HG03064 (cell line): Measurements from ENCODE around the gene C1QTNF7.

ENCODE experiments used
- ATAC-seq: cut with Tn5 transposase; IDR thresholded peaks from one replicate; pipeline ENCODE4 v1.9.1; 2021; ENCODE audit warnings: low read depth; ENCODE audit not compliant: unreplicated experiment

Gene C1QTNF7, protein sequence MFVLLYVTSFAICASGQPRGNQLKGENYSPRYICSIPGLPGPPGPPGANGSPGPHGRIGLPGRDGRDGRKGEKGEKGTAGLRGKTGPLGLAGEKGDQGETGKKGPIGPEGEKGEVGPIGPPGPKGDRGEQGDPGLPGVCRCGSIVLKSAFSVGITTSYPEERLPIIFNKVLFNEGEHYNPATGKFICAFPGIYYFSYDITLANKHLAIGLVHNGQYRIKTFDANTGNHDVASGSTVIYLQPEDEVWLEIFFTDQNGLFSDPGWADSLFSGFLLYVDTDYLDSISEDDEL

DNA sequence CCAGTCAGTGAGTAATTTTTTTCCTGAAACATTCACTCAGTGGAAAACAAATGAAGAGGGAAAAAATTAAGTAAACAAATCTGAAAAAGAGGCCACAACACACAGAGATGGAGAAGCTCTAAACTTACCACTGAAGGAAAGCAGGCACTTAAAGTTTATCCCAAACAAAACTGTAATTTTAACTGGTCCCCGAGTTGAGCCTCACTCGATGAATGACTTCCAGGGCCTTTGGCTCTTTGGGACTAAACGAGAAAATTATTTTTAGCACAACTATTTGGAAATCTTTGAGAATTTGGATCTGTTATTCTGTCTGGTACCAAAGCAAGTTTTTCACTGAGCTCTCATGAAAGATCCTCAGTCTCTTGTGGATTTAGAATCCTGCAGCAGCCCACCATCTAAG lies at the start of gene C1QTNF7:
Gene C1QTNF7 (plus strand): TSS at position 333 of the 400 bp plus-strand sequence. CDS start 7,711 bp downstream, outside the sequence.
- ATAC-seq: no peak

DNA sequence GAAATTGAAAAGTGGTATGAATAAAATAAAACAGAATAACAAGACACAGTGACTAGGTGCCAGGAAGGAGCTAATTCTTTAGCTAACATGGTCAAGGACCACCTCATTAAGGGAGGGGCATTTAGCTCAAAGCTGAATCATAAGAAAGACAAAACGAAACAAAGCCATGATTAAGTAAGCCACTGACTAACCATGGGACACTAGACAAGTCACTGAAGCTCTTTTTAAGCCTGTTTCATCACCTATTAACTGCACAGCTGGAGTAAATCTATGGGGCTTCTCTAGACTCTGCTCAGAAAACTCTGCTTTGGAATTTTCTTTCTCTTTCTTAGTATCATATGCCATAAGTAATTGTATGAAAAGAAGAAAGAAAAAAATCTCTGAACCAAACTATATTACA lies 49.8 kb upstream of the C1QTNF7 start:
- ATAC-seq: no peak

DNA sequence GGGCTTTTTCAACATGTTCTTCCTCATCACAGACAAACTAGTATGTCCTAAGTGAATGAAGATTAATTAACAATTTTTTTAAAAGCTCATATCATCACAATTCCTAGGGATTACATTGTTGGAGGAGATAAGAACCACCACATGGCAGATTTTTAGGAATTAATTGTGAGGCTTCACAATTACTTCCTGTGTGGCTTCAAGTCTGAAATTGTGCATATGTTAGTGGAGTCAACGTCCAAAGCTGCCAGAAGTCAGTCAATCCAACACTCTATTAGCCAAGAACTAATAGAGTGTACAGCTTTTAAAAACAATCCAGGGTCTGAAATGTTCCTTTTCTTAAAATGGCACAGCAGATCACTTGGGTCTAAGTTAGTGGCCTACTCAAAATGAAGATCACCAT lies 49.3 kb upstream of the C1QTNF7 start:
- no peak for ATAC-seq

DNA sequence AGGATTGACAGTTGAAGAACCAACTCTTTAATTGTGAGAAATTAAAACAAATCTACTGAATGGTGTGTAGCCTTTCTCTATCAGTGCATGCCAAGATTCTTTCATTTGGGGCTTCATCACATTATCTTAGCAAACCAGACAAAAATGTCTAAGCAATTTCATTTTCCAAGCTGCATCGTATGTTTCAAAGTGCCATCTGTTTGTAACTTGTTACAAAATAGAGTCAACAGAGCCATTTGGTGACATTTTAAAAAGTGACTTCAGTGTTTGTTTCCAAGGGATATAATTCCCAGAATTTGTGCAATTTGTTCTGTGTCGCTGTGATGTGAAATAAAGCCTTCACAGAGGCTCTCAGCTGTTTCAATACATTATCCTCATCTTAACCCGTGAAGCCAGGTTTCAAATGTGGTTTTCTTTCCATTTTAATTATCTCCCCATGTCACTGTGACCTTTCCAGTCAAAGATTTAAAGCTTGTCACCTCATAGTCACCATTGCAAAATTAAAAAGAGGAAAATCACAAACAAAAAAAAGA lies 46.0 kb upstream of the C1QTNF7 start:
- no peak for ATAC-seq

DNA sequence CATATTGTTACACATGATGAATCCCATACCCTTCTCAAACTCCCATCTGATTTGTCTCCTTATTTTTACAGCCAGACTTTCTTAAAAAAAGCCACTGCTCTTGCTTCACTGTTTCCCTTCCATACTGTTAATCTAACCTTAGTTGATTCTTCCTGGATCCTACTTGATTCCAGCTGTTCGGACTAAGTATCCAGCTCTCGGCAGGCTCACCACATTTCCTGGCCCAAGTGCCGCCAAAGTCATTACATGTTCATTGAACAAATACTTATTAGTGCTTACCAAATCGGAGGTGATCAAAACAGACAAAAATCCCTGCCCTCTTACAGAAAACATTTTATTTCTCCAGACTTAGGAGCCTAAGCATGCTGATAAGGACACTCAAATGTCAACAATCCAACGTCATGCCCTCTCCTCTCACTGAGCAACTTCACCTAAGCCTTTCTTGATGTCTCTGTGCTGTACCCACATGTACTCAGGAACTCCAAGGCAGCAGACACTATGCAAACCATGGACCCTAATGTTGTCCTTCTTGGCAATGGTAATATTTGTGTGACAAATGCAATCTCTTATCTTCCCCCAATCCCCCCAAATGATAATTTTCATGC lies 45.1 kb upstream of the C1QTNF7 start:
- no peak for ATAC-seq

DNA sequence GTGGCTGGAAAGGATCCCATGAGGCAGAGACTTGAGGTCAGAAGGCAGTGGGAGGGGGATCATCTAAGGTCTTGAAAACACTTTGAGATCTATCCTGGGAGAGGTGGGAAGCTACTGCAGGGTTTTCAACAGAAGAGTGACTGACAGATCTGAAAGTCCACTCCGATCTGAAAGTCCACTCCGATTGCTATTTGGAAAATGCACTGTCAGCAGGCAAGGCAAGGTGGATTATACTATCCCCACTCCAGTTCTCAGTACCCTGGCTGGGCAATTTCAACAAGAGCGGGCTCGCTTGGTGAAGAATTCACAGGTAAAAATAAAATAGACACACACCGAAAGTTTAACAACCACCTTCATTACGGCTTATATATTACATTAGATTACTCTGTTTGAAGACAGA lies 42.3 kb upstream of the C1QTNF7 start:
- ATAC-seq: no peak

DNA sequence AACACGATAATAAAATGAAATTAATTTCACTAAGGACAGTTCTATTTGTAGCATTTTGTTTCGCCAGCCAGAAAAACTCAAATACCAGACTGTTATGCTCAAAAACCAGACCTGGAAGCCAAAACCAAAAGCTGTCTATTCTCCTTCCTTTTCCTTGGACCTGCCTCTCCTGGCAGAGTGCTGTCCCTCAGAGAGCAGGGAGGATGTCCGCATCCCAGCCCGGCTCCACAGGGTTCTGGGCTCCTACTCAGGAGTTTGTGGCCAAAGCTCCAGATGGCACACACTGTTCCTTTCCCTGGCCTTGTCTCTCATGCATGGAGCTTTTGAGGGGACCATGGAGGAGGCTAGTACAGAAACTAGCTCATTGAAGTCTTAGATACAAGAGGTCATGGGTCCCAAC lies 41.9 kb upstream of the C1QTNF7 start:
- no peak for ATAC-seq

DNA sequence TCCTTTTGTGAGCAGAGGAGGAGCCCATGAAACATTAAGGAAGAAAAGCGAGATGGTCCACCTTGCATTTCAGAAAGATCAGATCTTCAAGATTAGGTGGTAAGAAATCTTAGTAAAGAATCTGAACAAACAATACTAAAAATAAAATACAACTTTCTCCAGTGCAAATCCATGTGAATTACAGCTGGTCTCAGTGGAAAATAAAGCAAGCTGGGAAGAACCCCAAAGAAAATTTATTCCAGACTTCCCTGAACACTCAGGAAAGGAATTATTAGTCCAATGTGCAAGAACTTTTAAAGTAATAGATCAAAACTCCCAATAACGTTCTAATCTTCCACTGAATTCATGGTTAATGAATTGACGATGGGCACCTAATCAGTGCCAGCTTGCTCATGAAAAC lies 37.3 kb upstream of the C1QTNF7 start:
- no peak for ATAC-seq

DNA sequence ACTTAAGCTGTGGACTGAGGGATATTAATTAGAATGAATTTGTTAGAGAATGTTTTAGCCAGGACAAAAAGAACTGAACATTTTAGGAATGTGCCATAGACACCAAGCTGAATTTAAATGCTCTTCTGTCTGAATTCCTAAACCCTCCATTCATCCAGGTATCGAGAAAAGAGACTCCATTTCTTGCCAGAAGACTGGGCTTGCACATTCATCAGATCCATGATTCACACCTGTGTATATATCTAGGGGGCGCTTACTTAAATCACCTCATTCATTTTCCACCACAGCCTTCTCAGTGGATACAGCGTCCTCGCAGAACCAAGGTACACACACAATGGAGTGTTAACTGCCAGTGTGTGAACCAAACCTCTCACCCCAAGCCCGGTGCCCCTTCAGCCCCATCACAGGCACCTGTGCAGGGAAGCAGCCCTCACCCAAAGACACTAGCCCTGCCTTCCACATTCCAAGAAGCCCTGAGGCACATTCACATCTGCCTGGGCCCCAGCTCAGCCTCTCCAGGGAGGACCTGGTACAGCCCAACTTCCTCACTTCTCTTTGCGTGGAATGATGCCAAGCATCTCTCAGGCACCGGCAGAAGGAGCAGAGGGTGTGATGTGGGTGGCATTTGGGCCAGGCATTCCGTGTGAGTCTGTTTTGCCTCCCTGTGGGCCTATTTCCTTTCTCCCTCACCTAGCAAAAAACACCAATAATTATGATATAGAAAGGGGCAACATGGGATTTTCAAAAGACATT lies 35.6 kb upstream of the C1QTNF7 start:
- ATAC-seq: no peak

DNA sequence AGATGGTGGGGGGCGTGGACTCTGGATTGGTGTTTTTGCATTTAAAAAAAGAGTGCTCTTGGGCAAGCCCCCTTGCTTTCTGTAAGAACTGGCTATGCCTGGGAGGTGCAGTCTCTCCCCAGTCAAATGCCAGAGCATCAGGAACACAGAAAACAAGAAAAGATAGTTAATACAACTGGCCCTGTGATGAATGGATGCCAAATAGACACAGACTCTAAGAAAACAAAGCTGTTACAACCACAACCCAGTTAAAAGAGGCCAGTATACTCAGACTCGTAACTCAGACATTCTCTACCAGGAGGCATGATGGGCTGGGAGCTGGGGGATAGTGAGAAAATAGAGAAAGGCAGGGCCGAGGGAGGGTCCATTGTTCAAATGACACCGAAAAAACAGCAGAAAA lies 32.5 kb upstream of the C1QTNF7 start:
- ATAC-seq: no peak

DNA sequence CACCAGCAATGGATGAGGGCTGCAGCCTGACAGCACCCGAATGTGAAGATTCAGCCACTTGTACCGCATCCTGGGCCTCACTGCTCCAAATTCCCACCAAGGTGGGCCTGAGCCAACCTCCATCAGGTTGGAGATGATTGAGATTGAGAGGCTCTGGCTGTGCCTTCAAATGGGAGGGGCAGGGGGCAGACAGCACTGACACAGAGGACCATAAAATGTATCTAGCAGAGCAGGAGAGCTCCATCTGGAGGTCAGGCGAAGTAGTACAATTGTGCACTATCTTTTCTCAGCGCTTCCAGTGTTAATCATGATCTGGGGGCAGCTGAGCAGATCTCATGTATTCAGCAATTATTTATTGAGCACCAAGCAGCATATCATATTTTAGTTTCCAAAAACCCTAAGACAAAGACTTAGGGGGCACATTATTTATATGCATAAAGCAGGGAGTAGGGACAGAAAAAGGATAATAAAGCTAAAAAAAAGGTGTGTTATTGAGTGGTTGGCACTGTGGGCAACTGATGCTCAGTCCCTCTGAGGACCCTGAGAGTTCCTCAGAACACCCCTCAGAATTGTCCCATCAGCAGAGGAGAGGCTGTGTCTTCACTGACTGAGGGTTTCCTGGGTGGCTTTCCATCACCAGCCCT lies 31.6 kb upstream of the C1QTNF7 start:
- peak; percentile 85 for ATAC-seq

DNA sequence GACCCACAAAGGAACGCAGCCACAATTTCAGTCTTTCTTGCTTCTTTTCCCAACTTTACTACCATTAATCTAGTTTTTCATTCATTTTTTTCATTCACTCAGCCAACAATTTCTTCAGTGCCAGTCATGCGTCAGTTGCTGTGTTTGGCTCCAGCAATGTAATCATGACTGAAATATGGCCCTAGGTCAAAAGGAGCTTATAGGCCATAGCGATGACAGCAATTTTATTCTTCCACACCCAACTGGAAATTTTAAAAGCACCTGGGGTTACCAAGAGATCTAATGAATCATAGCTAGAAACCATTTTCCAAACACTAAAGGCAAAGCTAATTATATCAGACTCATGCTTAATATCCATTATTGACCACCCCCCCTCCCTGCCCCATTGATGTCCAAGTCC lies 29.8 kb upstream of the C1QTNF7 start:
- no peak for ATAC-seq

DNA sequence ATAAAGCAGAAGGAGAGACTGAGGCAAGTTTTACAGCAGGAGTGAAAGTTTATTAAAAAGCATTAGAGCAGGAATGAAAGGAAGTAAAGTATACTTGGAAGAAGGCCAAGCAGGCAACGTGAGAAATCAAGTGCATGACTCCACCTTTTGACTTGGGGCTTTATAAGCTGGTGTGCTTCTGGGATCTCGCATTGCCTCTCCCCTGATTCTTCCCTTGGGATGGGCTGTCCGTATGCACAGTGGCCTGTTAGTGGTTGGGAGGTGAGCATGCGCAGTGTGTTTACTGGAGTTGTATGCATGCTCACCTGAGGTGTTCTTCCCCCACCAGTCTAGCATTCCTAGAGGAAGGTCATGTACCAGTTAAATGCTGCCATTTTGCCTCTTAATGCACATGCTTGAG lies 29.1 kb upstream of the C1QTNF7 start:
- no peak for ATAC-seq

DNA sequence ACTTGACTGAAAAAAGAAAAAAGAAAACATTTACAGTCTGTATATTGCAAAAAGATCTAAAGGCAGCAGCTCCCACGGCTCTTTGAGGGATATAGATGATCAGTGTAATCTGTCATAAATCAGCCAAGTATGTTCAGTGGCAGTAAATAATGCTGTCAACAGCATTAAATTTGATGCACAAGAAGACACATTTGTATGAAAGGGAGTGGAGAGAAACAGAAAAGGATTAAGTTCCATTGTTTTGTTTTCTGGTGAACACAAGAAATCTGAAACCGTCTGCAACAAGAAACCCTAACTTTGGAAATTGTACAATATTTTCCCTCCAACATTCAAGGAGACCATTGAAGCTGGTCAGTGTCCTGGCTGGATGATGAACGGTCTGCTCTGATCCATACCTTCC lies 27.6 kb upstream of the C1QTNF7 start:
- ATAC-seq: no peak

DNA sequence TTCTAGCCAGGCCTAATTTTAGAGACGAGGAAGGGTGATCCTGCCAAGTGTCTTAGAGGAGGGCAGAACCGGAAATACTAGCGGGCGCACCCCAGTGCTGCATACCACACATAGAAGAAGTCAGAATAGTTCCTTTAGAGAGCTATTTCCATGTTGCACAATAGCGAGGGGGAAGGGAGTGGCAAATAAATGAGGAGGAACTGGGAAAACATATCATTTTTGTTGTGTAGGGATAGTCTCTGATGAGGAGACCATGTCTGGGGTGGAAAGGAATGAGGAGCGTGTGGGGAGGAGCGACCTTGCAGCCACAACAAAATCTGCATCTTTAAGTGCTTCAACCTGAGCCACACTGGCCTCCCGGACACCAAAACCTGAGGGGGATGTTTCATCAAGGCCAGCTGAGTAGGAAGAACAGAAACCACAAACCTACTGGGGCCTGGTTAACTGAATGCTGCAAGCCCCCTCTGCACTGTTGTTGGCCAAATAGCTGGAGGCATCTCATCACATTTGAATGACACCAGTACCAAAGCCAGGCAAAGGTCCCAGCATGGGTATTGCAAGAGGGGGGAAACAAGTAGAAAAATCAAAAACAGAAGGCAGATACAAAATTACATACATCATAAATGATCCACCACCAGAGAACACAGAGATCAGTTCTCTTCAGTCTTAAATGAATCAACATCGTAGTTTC lies 26.7 kb upstream of the C1QTNF7 start:
- no peak for ATAC-seq

DNA sequence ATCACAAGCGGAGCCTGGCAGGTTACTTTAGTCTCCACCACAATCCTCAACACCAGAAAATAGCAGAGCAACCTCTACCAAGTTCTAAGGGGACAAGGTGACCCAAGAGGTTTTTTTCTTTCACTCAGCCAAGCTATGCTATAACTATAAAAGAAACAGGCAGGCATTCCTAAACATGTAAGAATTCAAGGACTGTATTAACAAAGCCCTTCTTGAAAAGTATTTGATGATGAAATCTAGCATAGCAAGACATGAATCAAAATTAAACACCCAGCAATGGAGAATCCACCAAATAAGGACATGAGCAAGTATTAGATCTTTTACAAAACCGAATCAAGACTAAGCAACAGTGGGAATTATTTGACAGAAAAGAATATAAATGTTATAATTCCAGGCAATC lies 25.7 kb upstream of the C1QTNF7 start:
- ATAC-seq: no peak

DNA sequence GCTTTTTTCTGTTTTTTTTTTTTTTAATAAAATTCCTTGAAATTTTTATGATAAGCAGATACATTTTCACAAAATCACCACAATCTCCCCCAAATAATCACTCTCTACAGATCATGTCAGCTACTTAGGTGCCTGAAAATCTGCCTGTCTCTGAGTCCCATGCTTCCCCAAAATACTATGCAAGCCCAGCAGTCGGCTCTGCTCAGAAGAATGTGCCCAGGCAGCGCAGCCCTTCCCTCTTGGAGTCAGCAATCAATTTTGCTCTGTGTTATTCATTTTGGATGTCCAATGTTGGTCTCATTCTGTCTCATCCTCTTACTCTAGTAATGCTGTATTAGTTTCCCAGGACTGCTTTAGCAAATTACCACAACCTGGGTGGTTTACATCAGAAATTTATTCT lies 24.9 kb upstream of the C1QTNF7 start:
- ATAC-seq: no peak

DNA sequence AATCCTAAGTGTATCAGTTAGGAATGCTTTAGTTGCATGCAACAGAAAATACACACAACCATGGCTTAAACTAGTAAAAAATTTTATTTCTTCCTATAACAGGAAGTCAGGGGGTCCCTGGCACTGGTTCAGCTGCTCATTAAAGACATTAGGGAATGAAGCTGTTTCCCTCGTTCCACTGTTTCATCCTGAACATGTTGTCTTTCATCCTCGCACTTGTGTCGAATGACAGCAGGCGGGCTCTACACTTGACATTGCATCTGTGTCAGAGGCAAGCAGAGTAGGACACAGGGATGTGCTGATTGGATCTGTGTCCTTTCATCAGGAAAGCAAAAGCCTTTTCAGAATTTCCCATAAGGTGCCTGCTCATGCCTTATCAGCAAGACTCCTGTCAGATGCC lies 22.8 kb upstream of the C1QTNF7 start:
- no peak for ATAC-seq

DNA sequence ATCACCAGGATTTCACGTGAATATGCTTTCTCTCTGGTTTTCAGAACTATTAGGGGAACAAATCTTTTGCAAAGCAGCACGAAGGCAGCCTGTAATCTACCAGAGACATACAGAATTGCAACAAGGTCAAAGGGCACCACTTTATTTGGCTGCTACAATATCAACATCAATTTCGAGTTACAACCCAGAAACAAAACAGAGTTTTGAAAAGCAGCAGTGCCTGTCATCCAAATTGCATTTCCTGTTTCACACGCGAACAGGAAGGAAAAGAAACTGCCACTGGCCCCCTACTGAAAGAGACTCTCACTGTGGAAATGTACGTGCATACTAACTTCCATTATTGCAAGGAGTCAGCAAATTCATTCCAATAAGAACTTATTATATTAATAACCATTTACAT lies 17.1 kb upstream of the C1QTNF7 start:
- ATAC-seq: no peak

DNA sequence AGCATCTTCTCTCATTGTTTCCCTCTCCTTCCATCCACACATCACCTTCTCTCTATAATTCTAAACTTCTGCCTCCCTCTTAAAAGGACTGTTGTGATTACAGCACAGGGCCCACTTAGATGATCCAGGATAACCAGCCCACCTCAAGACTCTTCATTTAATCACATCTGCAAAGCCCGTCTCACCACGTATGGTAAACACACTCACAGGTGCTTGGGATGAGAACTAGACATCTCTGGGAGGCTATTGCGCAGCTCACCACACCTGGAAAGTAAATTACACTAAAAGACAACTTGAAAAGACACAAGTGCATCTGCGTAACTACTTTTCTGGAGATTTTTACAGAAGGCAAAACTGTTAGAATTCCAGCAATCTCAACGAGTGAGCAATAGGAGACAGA lies 15.4 kb upstream of the C1QTNF7 start:
- ATAC-seq: no peak
